NCI-H2227 (cell line): ENCODE measurements around the gene SASS6.

Experiments used
- DNase-seq: peaks from one replicate; lab custom pipeline; 2025; ENCODE audit not compliant: unreplicated experiment; lab: John Stamatoyannopoulos, UW

Gene SASS6

GRCh38 chr1:100109554-100110066 is 23.1 kb downstream of the SASS6 start:
- DNase-seq: no peak

DNA sequence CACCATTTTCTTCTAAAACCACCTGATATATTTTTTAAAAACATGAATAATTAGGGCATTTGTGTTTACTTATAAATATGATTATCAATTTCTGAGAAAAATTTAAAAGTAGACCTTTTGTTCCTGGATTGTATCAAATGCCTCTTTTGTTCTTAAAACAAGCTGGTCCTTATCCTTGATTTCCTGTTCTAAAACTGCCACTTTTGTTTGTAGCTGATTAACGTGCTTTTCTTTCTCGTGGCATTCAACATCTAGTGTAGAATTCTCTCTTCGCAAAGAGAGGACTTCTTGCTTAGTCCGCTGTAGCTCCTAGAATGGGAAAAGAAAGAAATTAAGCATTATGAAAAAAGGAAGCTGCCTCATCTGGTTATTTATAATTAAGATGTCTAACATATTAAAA is 25.0 kb downstream of the SASS6 start:
- DNase-seq: no peak

- DNase-seq: no peak
These were observed 31.2 kb downstream of the SASS6 start for GRCh38 chr1:100101564-100101963.

GRCh38 chr1:100100202-100100601 is 32.5 kb downstream of the SASS6 start:
- no peak for DNase-seq

- no peak for DNase-seq
These were observed 42.3 kb downstream of the SASS6 start for GRCh38 chr1:100090471-100090870.

GRCh38 chr1:100089082-100089481 is 43.6 kb downstream of the SASS6 start:
- no peak for DNase-seq

DNA sequence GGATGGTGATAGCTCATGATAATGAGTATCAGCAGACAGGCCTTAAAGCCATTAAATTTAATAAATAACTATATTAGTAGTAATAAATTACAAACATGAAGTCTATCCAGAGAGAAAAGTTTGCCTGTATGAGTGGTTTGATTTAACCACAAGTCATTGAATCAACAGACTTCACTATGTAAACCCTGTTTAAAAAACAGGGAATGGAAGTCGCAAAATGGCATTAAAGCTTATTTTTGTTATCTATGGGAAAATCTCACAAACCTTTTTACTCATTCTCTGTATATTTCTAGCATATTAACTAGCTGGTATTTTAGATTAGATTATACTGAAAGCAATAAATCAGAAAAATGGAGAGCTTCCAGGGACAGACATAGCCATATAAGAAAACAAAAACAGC is 45.3 kb downstream of the SASS6 start:
- no peak for DNase-seq

DNA sequence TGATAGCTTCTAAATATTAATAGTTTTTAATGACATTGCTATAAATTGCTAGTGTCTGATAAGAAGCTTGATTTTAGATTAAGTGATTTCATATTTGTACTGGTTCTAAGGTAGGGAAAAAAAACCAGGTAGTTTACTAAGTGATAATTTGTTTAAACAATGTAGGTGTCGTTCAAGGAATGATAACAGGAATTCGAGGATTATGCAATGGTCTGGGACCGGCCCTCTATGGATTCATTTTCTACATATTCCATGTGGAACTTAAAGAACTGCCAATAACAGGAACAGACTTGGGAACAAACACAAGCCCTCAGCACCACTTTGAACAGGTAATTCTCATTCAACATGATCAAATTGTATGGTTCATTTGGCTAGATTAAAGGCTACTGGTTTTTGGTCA is 52.4 kb downstream of the SASS6 start:
- DNase-seq: no peak

GRCh38 chr1:100077531-100077930 is 55.2 kb downstream of the SASS6 start:
- DNase-seq: no peak

DNA sequence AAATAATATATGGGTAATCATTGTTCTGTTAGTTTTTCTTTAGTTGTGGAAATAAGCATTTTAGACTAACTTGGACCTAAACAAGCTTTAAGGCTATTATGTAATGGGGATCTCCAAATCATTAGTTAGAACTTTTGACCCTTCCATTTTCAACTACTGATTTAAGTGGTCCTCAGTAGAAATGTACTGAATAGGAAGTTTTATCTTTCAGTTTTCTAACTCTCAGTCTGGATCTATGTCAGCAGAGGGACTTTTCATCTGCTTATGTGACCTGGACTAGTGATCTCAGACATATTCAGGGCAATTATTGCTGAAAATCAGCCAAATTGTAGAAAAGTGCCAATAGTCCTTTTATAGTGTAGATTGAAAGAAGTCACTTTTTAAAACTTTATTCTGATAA is 56.0 kb downstream of the SASS6 start:
- DNase-seq: no peak

DNA sequence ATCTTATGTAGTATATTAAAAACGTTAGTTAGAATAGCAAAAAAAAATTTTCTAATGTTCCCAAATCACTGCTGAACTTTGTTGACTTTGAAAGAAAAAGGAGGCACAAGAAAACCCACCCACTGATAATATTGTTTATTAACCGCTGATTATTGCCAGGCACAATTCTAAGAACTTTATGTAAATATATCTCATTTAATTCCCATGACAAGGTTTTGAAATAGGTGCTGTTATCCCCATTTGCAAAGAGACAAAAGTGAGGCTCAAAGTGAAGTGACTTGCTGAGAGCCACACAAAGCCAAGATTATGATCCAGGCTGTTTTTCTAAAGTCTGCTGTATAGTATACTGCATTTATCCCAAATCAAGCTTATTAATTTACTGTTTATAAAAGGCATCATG is 56.4 kb downstream of the SASS6 start:
- no peak for DNase-seq

GRCh38 chr1:100075773-100076172 is 57.0 kb downstream of the SASS6 start:
- DNase-seq: no peak

DNA sequence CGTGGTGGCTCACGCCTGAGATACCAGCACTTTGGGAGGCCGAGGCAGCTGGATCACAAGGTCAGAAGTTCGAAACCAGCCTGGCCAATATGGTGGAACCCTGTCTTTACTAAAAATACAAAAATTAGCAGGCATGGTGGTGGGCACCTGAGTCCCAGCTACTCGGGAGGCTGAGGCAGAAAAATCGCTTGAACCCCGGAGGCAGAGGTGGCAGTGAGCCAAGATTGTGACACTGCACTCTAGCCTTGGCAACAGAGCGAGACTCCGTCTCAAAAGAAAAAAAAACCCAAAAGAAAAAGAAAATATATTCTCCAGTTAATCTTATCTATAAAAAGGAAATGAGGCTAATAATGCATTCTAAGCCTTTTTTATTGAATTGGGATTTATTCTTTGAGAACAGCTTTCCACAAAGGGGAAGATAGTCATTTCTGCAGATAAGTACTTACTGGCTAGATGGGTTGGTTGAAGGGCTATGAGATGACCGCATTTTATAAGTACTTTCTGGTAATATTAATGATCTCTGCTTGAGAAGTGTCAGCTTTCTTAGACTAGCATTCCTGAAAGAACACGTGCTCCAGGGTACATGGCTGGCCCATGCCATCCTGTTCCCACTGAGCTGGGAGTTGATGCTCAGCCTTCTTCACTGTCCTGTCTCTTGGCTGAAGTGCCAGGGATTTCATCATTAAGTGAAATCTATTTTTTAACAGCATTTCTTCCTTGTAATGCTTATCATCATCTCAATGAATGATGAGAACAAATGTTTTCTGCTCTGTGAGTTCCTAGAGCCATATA is 57.9 kb downstream of the SASS6 start:
- no peak for DNase-seq

GRCh38 chr1:100073531-100073930 is 59.2 kb downstream of the SASS6 start:
- DNase-seq: no peak

DNA sequence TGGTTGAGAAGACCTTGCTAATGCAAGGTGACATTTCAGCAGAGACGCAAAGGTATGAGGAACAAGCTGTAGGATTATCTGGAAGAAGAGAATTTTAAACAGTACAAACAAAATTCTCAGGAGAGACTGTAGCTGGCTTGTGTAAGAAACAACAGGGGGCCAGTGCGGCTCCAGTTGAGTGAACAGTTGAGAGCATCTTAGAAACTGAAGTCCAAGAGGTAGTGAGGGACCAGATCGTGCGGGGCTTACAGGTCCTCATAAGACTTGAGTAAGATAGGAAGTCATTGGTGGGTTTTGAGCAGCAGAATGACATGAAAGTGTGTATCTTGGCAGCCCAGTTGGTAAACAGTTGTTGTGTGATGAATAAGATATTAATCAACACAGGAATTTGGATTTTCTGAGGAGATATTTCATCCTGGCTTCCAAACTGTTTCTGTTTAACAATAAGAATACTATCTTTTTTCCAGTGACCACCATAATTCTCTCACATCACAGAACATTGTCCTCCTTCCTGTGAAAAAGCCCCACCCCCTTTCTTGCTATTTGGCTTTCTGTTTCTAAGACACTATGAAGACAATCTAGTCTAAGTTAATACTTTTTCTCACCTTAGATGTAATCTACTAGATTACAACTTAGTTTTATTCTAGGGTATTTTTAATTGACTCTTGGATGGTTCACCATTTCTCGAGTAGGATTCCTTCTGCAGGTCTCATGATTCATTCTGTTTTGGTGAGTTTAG is 62.4 kb downstream of the SASS6 start:
- DNase-seq: no peak

DNA sequence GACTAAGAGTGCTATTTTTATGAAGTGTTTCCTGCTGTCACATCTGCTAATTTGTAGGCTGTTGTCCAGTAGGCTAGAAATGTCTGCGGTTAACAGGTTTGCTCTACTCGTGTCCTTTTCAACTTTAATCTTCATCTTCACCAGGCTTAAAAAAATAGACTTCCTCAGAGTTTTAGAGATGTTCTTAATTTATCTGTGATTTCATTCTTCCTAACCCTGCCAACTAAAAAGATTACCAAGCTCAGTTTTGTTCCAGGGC is 66.8 kb downstream of the SASS6 start:
- DNase-seq: no peak

GRCh38 chr1:100065183-100065968 is 67.4 kb downstream of the SASS6 start:
- no peak for DNase-seq

- DNase-seq: no peak
These were observed 71.0 kb downstream of the SASS6 start for GRCh38 chr1:100061681-100062080.

GRCh38 chr1:100053727-100054126 is 79.0 kb downstream of the SASS6 start:
- DNase-seq: no peak

- no peak for DNase-seq
These were observed 79.6 kb downstream of the SASS6 start for GRCh38 chr1:100053119-100053518.

DNA sequence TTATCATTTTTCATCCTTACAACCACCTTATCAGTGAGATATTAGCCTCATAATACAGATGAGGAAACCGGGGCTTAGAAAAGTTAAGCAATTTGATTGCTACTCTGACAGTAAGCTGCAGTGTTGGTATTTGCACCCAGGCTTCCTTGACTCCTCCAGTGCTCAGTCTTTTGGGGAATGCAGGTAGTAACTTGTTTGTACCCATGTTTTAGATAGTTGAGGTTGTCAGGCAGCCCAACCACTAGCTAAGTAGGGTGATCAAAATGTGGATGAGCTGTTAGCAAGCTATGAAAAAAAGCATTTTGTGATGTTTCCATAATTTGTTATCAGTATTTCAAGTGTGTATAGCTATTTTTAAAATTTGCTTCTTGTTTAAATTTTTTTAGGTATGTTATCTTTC is 80.8 kb downstream of the SASS6 start:
- DNase-seq: no peak

DNA sequence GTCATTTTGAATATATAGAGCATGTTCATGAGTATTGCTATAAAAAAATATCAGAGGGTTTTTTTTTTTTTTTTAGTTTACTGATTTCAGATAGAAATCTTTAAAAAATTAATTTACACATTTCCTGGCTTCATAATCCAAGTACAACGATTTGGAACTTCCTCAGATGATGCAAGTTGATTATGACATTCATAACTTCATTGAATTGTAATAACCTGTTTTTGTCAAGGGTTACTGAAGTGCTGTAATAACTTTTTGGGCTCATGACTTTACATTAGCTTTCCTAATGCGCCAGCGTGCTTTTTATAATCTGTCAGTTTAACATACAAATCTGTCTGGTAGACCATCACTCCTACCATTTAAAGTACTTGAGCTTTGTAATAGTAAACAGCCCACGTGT is 81.3 kb downstream of the SASS6 start:
- no peak for DNase-seq
